Measurements from ENCODE around the gene ZSCAN25.
A peak's percentile ranks its signal among the peaks of the same experiment; 100 is the strongest.
"Not testable (repeated sequence)": the region's sequence is repeated elsewhere in the genome, so short reads cannot be mapped to it uniquely, and the experiment has no call there.

Gene ZSCAN25

GRCh38 chr7:99614495-99614894, 2.3 kb upstream of the ZSCAN25 start:
- no peak for DNase-seq
- in situ Hi-C loops (cut with MboI; ENCODE audit: low pct_unique_long_range_greater_than_20kb, low sequenced_read_pairs) = no loop called here

GRCh38 chr7:99615989-99616358, 772 bp upstream of the ZSCAN25 start:
- no peak for DNase-seq
- in situ Hi-C loops (cut with MboI; ENCODE audit: low pct_unique_long_range_greater_than_20kb, low sequenced_read_pairs) = no loop called here

- in situ Hi-C loops (cut with MboI; ENCODE audit: low pct_unique_long_range_greater_than_20kb, low sequenced_read_pairs) = no loop called here
- no peak for DNase-seq
Observed at GRCh38 chr7:99617192-99617781, 541 bp downstream of the ZSCAN25 start.

GRCh38 chr7:99618726-99619125, 2.0 kb downstream of the ZSCAN25 start:
- in situ Hi-C loops (cut with MboI; ENCODE audit: low pct_unique_long_range_greater_than_20kb, low sequenced_read_pairs) = no loop called here
- DNase-seq = no peak

GRCh38 chr7:99619571-99620130, 2.9 kb downstream of the ZSCAN25 start:
- no peak for DNase-seq
- in situ Hi-C loops (cut with MboI; ENCODE audit: low pct_unique_long_range_greater_than_20kb, low sequenced_read_pairs) = no loop called here

- in situ Hi-C loops (cut with MboI; ENCODE audit: low pct_unique_long_range_greater_than_20kb, low sequenced_read_pairs) = no loop called here
- no peak for DNase-seq
Observed at GRCh38 chr7:99621271-99621670, 4.5 kb downstream of the ZSCAN25 start.

- in situ Hi-C loops (cut with MboI; ENCODE audit: low pct_unique_long_range_greater_than_20kb, low sequenced_read_pairs) = no loop called here
- no peak for DNase-seq
Observed at GRCh38 chr7:99622596-99622995, 5.8 kb downstream of the ZSCAN25 start.

GRCh38 chr7:99623091-99623693, 6.4 kb downstream of the ZSCAN25 start:
- no peak for DNase-seq

GRCh38 chr7:99623702-99624447, 7.1 kb downstream of the ZSCAN25 start:
- in situ Hi-C loops (cut with MboI; ENCODE audit: low pct_unique_long_range_greater_than_20kb, low sequenced_read_pairs) = no loop called here
- no peak for DNase-seq

More at GRCh38 chr7:99623091-99623693, 6.4 kb downstream of the ZSCAN25 start:
- in situ Hi-C loops (cut with MboI; ENCODE audit: low pct_unique_long_range_greater_than_20kb, low sequenced_read_pairs) = no loop called here

GRCh38 chr7:99624484-99624883, 7.7 kb downstream of the ZSCAN25 start:
- DNase-seq = peak; percentile 11
- in situ Hi-C loops (cut with MboI; ENCODE audit: low pct_unique_long_range_greater_than_20kb, low sequenced_read_pairs) = no loop called here

GRCh38 chr7:99625321-99625720, 8.6 kb downstream of the ZSCAN25 start:
- DNase-seq = no peak
- in situ Hi-C loops (cut with MboI; ENCODE audit: low pct_unique_long_range_greater_than_20kb, low sequenced_read_pairs) = no loop called here

- DNase-seq = no peak
- in situ Hi-C loops (cut with MboI; ENCODE audit: low pct_unique_long_range_greater_than_20kb, low sequenced_read_pairs) = no loop called here
Observed at GRCh38 chr7:99625961-99626360, 9.2 kb downstream of the ZSCAN25 start.

- DNase-seq = no peak
- in situ Hi-C loops (cut with MboI; ENCODE audit: low pct_unique_long_range_greater_than_20kb, low sequenced_read_pairs) = no loop called here
Observed at GRCh38 chr7:99626661-99627060, 9.9 kb downstream of the ZSCAN25 start.

- in situ Hi-C loops (cut with MboI; ENCODE audit: low pct_unique_long_range_greater_than_20kb, low sequenced_read_pairs) = no loop called here
- DNase-seq = no peak
Observed at GRCh38 chr7:99627513-99627912, 10.8 kb downstream of the ZSCAN25 start.

- in situ Hi-C loops (cut with MboI; ENCODE audit: low pct_unique_long_range_greater_than_20kb, low sequenced_read_pairs) = no loop called here
- no peak for DNase-seq
Observed at GRCh38 chr7:99628471-99629465, 12.0 kb downstream of the ZSCAN25 start.

GRCh38 chr7:99629643-99630042, 12.9 kb downstream of the ZSCAN25 start:
- DNase-seq = no peak
- in situ Hi-C loops (cut with MboI; ENCODE audit: low pct_unique_long_range_greater_than_20kb, low sequenced_read_pairs) = no loop called here

- in situ Hi-C loops (cut with MboI; ENCODE audit: low pct_unique_long_range_greater_than_20kb, low sequenced_read_pairs) = no loop called here
- peak; percentile 18 for DNase-seq
Observed at GRCh38 chr7:99631295-99632109, 14.8 kb downstream of the ZSCAN25 start.

- in situ Hi-C loops (cut with MboI; ENCODE audit: low pct_unique_long_range_greater_than_20kb, low sequenced_read_pairs); DNase-seq: not testable (repeated sequence)
Observed at GRCh38 chr7:99637414-99637813, 20.7 kb downstream of the ZSCAN25 start.

All from KBM-7 (cell line).